ENCODE measurements around the gene LZIC. TPM values are rescaled to one million over a fixed set of nuclear protein-coding genes. Genes with fewer than 3 reads are reported as not detected.

The LZIC gene
- total RNA-seq, 1 donor from 2014 or later: 23.3 TPM

GRCh38 chr1:9984253-9984652 lies 41.1 kb upstream of the LZIC start:
- no peak for TF ChIP-seq CTCF (IDR thresholded peaks at IDR 0.05)
- intact Hi-C loops (cut with DNase I): no loop called here
- ATAC-seq (no peak), DNase-seq (no peak)
- H3K27ac ChIP-seq: no peak overlapping the region
- no peaks in the 10 kb centered on the region for H3K9me3 ChIP-seq
- H3K27me3 ChIP-seq (ENCODE audit: low read depth): no peaks in the 10 kb centered on the region
- H3K4me1 ChIP-seq: no peaks in the 10 kb centered on the region
- peaks cover 31% of the 10 kb centered on the region for H3K36me3 ChIP-seq
- no peak overlapping the region for H3K4me3 ChIP-seq

- no peaks in the 10 kb centered on the region for H3K9me3 ChIP-seq
- H3K27ac ChIP-seq: no peak overlapping the region
- no peak overlapping the region for H3K4me3 ChIP-seq
- ATAC-seq (no peak), DNase-seq (no peak)
- intact Hi-C loops (cut with DNase I): no loop called here
- no peak for TF ChIP-seq CTCF (IDR thresholded peaks at IDR 0.05)
- no peaks in the 10 kb centered on the region for H3K27me3 ChIP-seq (ENCODE audit: low read depth)
- H3K36me3 ChIP-seq: no peaks in the 10 kb centered on the region
- no peaks in the 10 kb centered on the region for H3K4me1 ChIP-seq
These were observed 17.7 kb upstream of the LZIC start for GRCh38 chr1:9960706-9961562.

- no peaks in the 10 kb centered on the region for H3K36me3 ChIP-seq
- no peaks in the 10 kb centered on the region for H3K4me1 ChIP-seq
- H3K27ac ChIP-seq: no peak overlapping the region
- intact Hi-C loops (cut with DNase I): no loop called here
- ATAC-seq (no peak), DNase-seq (no peak)
- TF ChIP-seq CTCF (IDR thresholded peaks at IDR 0.05): no peak
- no peak overlapping the region for H3K4me3 ChIP-seq
- no peaks in the 10 kb centered on the region for H3K9me3 ChIP-seq
- no peaks in the 10 kb centered on the region for H3K27me3 ChIP-seq (ENCODE audit: low read depth)
These were observed 16.8 kb upstream of the LZIC start for GRCh38 chr1:9960011-9960410.

- H3K27me3 ChIP-seq (ENCODE audit: low read depth): no peaks in the 10 kb centered on the region
These were observed 14.5 kb upstream of the LZIC start for GRCh38 chr1:9957726-9958125.

GRCh38 chr1:9946315-9946714 lies 3.1 kb upstream of the LZIC start:
- ATAC-seq (no peak), DNase-seq (no peak)
- Histone ChIP-seq H3K36me3 (peaks cover 8% of the 10 kb centered on the region), H3K4me1 (peaks cover 22% of the 10 kb centered on the region), H3K9me3 (no peaks in the 10 kb centered on the region), H3K4me3 (no peak overlapping the region), H3K27ac (no peak overlapping the region), H3K27me3 (ENCODE audit: low read depth) (no peaks in the 10 kb centered on the region)
- intact Hi-C loops (cut with DNase I): no loop called here
- TF ChIP-seq CTCF (IDR thresholded peaks at IDR 0.05): no peak

More at GRCh38 chr1:9957726-9958125, 14.5 kb upstream of the LZIC start:
- Histone ChIP-seq H3K36me3 (no peaks in the 10 kb centered on the region), H3K27ac (no peak overlapping the region), H3K4me3 (no peak overlapping the region), H3K4me1 (no peaks in the 10 kb centered on the region), H3K9me3 (no peaks in the 10 kb centered on the region)
- DNase-seq (no peak), ATAC-seq (no peak)
- intact Hi-C loops (cut with DNase I): no loop called here
- TF ChIP-seq CTCF (IDR thresholded peaks at IDR 0.05): no peak

Data from lower lobe of right lung (tissue), 2 donors.